ENCODE results near the gene CWC27.

CWC27 gene

GRCh38 chr5:65010841-65011240 lies 242.1 kb downstream of the CWC27 start:
- DNase-seq, result no peak

GRCh38 chr5:65012301-65012892 lies 243.7 kb downstream of the CWC27 start:
- DNase-seq, result no peak

GRCh38 chr5:65013166-65013565 lies 244.4 kb downstream of the CWC27 start:
- DNase-seq, result no peak

GRCh38 chr5:65014769-65015168 lies 246.0 kb downstream of the CWC27 start:
- DNase-seq, result no peak

GRCh38 chr5:65015767-65016166 lies 247.0 kb downstream of the CWC27 start:
- DNase-seq, result no peak

GRCh38 chr5:65017636-65018035 lies 248.9 kb downstream of the CWC27 start:
- no peak for DNase-seq

- no peak for DNase-seq
Measured at GRCh38 chr5:65018763-65019162, 250.0 kb downstream of the CWC27 start.

GRCh38 chr5:65020492-65020891 lies 251.8 kb downstream of the CWC27 start:
- no peak for DNase-seq

GRCh38 chr5:65021527-65022226 lies 252.9 kb downstream of the CWC27 start:
- no peak for DNase-seq

GRCh38 chr5:65022932-65023331 lies 254.2 kb downstream of the CWC27 start:
- DNase-seq, result no peak

GRCh38 chr5:65024681-65025080 lies 256.0 kb downstream of the CWC27 start:
- DNase-seq, result no peak

GRCh38 chr5:65026816-65027548 lies 258.3 kb downstream of the CWC27 start:
- DNase-seq, result no peak

GRCh38 chr5:65029178-65029577 lies 260.4 kb downstream of the CWC27 start:
- no peak for DNase-seq

- DNase-seq, result no peak
Measured at GRCh38 chr5:65030056-65030455, 261.3 kb downstream of the CWC27 start.

GRCh38 chr5:65032250-65032649 lies 263.5 kb downstream of the CWC27 start:
- DNase-seq, result peak; percentile 50

- no peak for DNase-seq
Measured at GRCh38 chr5:65034029-65034812, 265.5 kb downstream of the CWC27 start.

- no peak for DNase-seq
Measured at GRCh38 chr5:65034813-65035209, 266.1 kb downstream of the CWC27 start.

- DNase-seq, result peak; percentile 93
Measured at GRCh38 chr5:65035211-65036206, 266.8 kb downstream of the CWC27 start.

GRCh38 chr5:65037831-65038815 lies 269.4 kb downstream of the CWC27 start:
- no peak for DNase-seq

GRCh38 chr5:65041296-65042158 lies 272.8 kb downstream of the CWC27 start:
- DNase-seq, result no peak
